ENCODE data around the gene ANKRD12. TPM values are rescaled to one million over a fixed set of nuclear protein-coding genes. Genes with fewer than 3 reads are reported as not detected.

ANKRD12 gene
- total and polyA plus RNA-seq, 11 donors = 7.7 to 70.9 (median 52.0) TPM

DNA sequence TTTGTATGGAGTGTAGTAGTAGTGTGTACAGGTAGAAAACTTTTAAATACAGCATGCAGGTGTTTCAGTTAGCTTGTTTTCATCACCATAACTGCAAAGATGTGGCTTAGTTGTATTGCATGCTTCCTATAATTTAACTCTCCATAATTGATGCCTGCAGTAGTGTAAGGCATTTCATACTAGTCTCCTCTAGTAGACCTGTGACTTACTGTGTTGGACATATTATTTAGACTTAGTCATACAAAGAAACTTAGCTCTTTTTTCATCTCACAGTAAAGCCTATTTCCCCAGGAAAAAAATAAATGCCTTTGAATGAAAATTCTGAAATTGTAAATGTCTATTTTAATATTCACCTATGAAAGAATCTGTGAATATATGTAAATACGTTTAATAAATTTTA is 145.2 kb downstream of the ANKRD12 start:
- Histone ChIP-seq H3K9me3 (no peaks in the 10 kb centered on the region), H3K27ac (no peak overlapping the region), H3K27me3 (no peaks in the 10 kb centered on the region), H3K4me3 (no peak overlapping the region), H3K36me3 (peaks cover 0 to 72% (median 61%) of the 10 kb centered on the region in 9 donors), H3K4me1 (no peaks in the 10 kb centered on the region)
- DNase-seq = no peak
- intact Hi-C loops (cut with DNase I) = no loop called here
- 93 to 97% (median 96%) methylated on average over 1 of the region's 1 CpG for WGBS, 4 donors
- TF ChIP-seq POLR2A (IDR thresholded peaks at IDR 0.05) (no peak), CTCF (IDR thresholded peaks at IDR 0.05) (no peak)
- no peak for ATAC-seq

DNA sequence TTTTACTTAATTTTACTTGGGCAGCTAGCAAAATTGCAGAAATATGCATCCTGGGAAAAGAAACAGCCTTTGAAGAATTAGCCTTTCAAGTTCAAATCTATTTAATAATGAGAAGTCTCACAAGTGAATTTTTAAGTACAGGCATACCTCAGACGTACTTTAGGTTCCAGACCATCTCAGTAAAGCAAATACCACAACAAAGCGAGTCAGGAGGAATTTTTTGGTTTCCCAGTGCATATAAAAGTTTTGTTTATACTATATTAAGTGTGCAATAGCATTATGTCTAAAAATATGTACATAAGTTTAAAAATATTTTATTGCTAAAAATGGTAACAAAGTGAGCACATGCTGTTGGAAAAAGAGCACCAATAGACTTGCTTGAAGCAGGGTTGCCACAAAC is 147.2 kb downstream of the ANKRD12 start:
- no peaks in the 10 kb centered on the region for H3K27me3 ChIP-seq
- intact Hi-C loops (cut with DNase I) = no loop called here
- no peak for DNase-seq
- no peak overlapping the region for H3K27ac ChIP-seq
- no peaks in the 10 kb centered on the region for H3K9me3 ChIP-seq
- H3K4me3 ChIP-seq = no peak overlapping the region
- no peak for ATAC-seq
- WGBS, 4 donors = 85 to 97% (median 90%) methylated on average over 2 of the region's 2 CpGs
- peaks cover 0 to 55% (median 46%) of the 10 kb centered on the region in 9 donors for H3K36me3 ChIP-seq
- no peak for TF ChIP-seq POLR2A (IDR thresholded peaks at IDR 0.05)
- TF ChIP-seq CTCF (IDR thresholded peaks at IDR 0.05) = no peak
- no peaks in the 10 kb centered on the region for H3K4me1 ChIP-seq

DNA sequence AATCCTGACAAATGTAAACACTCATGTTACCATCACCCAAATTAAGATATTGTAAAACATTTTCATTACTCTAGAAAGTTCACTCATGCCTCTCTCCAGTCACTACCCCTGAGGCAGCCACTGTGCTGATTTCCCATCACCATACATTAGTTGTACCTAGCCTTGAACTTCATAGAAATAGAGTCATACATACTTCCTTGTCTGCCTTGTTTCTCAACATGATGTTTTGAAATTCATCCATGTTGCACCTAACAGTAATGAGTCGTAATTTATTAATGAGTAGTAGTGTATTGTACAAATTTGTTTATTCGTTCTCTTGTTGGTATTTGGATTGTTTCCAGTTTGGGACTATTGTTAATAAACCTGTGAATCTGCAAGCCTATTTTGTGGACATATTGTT is 149.0 kb downstream of the ANKRD12 start:
- H3K4me1 ChIP-seq = no peaks in the 10 kb centered on the region
- no peak for TF ChIP-seq CTCF (IDR thresholded peaks at IDR 0.05)
- no peak for TF ChIP-seq POLR2A (IDR thresholded peaks at IDR 0.05)

DNA sequence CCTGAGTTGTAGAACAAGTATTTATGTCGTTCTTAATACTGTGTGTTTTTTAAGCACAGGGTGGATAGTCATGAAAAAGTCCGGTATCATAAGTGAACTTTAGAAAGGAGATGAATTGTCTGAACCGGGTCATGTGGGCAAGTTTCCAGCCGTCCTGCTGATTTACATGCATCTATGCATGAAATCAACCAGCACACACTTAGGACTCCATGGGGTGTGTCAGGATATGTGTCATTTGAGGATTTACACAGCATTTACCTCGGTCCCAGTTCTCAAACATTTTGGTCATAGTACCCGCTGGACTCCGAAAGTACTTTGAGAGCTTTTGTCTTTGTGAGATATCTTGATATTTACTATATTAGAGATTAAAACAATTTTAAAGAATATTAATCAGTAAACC is 150.5 kb downstream of the ANKRD12 start:
- ATAC-seq = no peak
- H3K4me1 ChIP-seq = no peaks in the 10 kb centered on the region

More for the DNA sequence above, 149.0 kb downstream of the ANKRD12 start:
- no peak for DNase-seq
- Histone ChIP-seq H3K27me3 (no peaks in the 10 kb centered on the region), H3K27ac (no peak overlapping the region), H3K4me3 (no peak overlapping the region), H3K9me3 (peaks cover 0 to 4% (median 0%) of the 10 kb centered on the region in 12 donors), H3K36me3 (peaks cover 0 to 37% (median 28%) of the 10 kb centered on the region in 9 donors)
- 93 to 96% (median 94%) methylated on average over 2 of the region's 2 CpGs for WGBS, 4 donors
- no peak for ATAC-seq
- intact Hi-C loops (cut with DNase I) = no loop called here

More for the DNA sequence above, 150.5 kb downstream of the ANKRD12 start:
- intact Hi-C loops (cut with DNase I) = no loop called here
- TF ChIP-seq POLR2A (IDR thresholded peaks at IDR 0.05) (no peak), CTCF (IDR thresholded peaks at IDR 0.05) (no peak)
- no peak for DNase-seq
- no peaks in the 10 kb centered on the region for H3K27me3 ChIP-seq
- H3K9me3 ChIP-seq = peaks cover 0 to 11% (median 0%) of the 10 kb centered on the region in 12 donors
- 74 to 79% (median 77%) methylated on average over 7 of the region's 7 CpGs for WGBS, 4 donors
- H3K36me3 ChIP-seq = peaks cover 0 to 23% (median 16%) of the 10 kb centered on the region in 9 donors
- H3K4me3 ChIP-seq = no peak overlapping the region
- H3K27ac ChIP-seq = no peak overlapping the region

Measured in heart left ventricle (tissue), 16 donors.